HK-2 (cell line): ENCODE results near the gene KCNMB2.
"Not testable (repeated sequence)": the region's sequence is repeated elsewhere in the genome, so short reads cannot be mapped to it uniquely, and the experiment has no call there.

ENCODE experiments used
- DNase-seq: peaks from one replicate; pipeline ENCODE4 v3.0.0-alpha.2; 2018; ENCODE audit not compliant: unreplicated experiment

The KCNMB2 gene

GRCh38 chr3:178699810-178700209 lies 163.6 kb downstream of the KCNMB2 start:
- no peak for DNase-seq

GRCh38 chr3:178703268-178703975 lies 167.2 kb downstream of the KCNMB2 start:
- DNase-seq = no peak

GRCh38 chr3:178705925-178706324 lies 169.7 kb downstream of the KCNMB2 start:
- DNase-seq = no peak

- DNase-seq = no peak
These were observed 170.2 kb downstream of the KCNMB2 start for GRCh38 chr3:178706411-178706810.

GRCh38 chr3:178707311-178708031 lies 171.2 kb downstream of the KCNMB2 start:
- no peak for DNase-seq

GRCh38 chr3:178709051-178709450 lies 172.8 kb downstream of the KCNMB2 start:
- DNase-seq = no peak

- no peak for DNase-seq
These were observed 175.5 kb downstream of the KCNMB2 start for GRCh38 chr3:178711753-178712152.

GRCh38 chr3:178712247-178712646 lies 176.0 kb downstream of the KCNMB2 start:
- DNase-seq = no peak

- DNase-seq = no peak
These were observed 178.9 kb downstream of the KCNMB2 start for GRCh38 chr3:178714925-178715832.

- DNase-seq = no peak
These were observed 182.9 kb downstream of the KCNMB2 start for GRCh38 chr3:178718995-178719635.

GRCh38 chr3:178732824-178733223 lies 196.6 kb downstream of the KCNMB2 start:
- no peak for DNase-seq

GRCh38 chr3:178735032-178735674 lies 198.9 kb downstream of the KCNMB2 start:
- DNase-seq = no peak

- DNase-seq = no peak
These were observed 200.1 kb downstream of the KCNMB2 start for GRCh38 chr3:178736300-178736699.

GRCh38 chr3:178739720-178740119 lies 203.5 kb downstream of the KCNMB2 start:
- no peak for DNase-seq

- DNase-seq = no peak
These were observed 204.8 kb downstream of the KCNMB2 start for GRCh38 chr3:178741020-178741419.

GRCh38 chr3:178743297-178743696 lies 207.1 kb downstream of the KCNMB2 start:
- no peak for DNase-seq

- not testable (repeated sequence) for DNase-seq
These were observed 209.8 kb downstream of the KCNMB2 start for GRCh38 chr3:178745861-178746655.

GRCh38 chr3:178748874-178749273 lies 212.6 kb downstream of the KCNMB2 start:
- no peak for DNase-seq

GRCh38 chr3:178749471-178749870 lies 213.2 kb downstream of the KCNMB2 start:
- DNase-seq = no peak

GRCh38 chr3:178750639-178751300 lies 214.5 kb downstream of the KCNMB2 start:
- DNase-seq = no peak
